DMS153 treated with DMSO at 0.1 percent for 48 hours (cell line): ENCODE results near the gene AMFR.

Source experiments
- DNase-seq: peaks from one replicate; lab custom pipeline; 2025; ENCODE audit not compliant: unreplicated experiment; lab: John Stamatoyannopoulos, UW

The AMFR gene

DNA sequence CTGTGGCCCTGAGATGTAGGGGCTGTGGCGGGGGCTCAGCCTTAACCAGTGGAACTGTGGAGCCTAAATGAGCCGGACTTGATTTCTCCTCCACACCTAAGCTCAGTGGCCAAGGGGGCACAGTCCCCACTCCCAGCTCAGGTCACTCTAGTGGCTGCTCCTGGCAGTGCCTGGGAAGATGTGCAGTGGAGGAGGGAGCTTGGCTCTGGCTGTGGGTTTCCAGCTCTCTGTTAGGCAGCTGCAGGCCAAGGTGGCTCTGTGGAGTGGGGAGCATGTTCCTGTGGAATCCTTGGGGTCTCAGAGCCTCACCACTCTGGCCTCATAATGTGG, 76.3 kb downstream of the AMFR start:
- DNase-seq = no peak

DNA sequence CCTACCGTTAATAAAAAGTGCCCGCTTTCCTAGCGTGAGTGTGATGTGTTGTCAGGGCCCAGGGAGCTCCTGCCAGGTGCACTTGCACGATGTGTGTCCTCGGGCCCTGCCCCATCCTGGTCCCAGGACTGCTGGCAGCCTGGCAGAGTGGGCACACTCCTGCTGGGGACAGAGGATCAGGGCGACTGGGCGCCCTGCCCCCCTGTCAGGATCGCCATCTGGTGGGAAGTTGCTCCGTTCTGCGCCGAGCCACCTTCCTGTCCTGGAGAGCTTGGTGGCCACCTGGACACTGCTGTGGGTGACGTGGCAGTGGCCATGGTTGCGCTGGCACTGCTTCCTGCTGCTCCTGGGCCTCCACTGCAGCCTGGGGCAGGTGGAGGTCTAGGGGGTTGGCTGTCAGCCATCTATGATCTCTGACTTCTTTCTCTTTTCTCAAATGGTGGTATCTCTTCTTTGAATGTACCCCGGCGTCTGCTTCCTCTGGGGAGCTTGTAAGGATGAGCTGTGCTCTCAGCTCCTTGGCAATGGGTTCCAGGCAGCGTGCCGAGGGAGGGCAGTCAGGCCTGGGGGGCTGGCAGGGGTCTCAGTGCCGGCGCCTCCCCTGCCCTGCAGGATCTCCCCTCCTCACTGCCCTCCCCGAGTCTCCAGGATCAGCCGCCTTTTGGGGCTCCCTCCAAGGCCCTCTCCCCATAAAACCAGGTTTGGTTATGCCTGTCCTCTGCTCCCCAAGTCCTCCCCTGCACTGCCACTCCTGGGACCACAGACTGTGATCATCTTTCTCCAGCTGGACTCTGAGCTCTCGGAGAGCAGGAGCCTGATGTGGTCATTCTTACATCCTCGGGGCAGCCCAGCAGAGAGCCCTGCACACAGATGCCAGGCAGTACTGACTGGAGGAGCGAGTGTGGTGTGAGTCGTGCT, 76.9 kb downstream of the AMFR start:
- no peak for DNase-seq

DNA sequence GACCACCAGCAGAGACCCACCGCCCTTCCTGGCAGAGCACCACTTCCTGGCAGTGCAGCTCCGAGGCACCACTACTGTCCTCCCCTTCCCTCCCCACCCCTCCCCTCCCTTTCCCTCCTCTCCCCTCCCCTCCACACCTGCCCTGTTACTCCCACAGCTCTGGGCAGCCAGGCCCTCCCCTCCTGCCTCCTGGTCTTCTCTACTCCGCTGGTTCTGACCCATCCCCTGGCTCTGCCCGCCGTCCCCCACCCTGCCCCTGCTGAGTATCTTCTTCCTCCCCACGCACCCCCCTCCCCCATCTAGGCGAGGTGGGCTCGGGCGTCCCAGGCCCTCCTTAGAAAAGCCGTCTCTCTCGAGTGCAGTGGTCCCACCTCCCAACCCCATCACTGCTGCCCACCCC, 77.7 kb downstream of the AMFR start:
- no peak for DNase-seq

DNA sequence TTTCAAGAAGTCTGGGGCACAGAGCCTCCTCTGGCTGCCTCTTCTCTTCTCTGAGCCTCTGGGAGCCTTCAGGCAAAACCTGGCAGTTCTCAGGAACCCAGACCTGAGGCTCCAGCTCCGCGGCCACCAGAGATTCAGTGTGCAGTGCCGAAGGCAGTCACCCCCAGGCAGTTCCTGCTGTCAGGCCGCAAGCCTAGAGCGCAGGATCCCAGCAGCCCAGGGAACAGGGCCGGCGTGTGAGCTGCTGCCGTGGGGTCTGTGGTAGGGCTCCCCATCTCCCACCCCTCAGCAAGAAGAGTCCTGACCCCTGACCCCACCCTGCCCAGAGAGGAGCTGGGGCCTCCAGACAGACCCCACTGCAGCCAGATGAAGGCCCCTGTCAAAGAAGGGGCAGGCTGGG, 78.2 kb downstream of the AMFR start:
- DNase-seq = no peak

DNA sequence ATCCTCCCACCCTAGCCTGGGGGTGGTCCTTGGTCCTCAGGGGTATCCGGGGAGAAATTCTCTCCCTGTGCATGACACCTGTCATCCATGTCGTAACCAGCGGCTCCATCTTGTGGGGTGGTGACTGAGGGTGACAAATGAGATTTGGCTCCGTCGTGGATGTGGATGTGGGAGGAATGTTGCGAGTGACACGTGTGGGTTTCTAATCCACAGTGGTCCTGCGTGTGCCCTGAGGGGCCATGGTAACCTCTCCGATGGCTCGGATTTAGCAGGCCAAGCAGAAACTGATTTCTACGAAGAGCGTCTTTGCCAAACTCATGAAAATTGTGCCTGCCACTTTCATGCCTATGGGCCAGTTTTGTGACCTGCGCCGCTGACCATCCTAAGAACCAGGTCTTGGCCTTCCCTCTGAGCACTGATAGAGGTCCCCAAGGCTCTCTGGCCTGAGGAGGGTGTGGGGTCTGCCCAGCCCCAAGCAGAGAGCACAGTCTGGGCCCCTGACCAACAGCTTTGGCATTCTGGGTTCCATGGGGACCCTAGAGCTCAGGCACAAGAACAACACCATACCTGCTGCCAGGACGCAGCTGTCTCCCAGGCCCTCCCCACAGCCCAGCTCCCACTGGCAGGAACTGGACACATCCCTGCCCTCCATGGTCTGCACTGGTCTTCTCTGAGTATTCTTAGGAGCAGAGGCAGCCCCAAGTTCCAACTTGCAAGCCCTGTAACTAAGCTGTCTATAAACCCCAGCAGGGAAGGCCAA, 79.0 kb downstream of the AMFR start:
- no peak for DNase-seq

DNA sequence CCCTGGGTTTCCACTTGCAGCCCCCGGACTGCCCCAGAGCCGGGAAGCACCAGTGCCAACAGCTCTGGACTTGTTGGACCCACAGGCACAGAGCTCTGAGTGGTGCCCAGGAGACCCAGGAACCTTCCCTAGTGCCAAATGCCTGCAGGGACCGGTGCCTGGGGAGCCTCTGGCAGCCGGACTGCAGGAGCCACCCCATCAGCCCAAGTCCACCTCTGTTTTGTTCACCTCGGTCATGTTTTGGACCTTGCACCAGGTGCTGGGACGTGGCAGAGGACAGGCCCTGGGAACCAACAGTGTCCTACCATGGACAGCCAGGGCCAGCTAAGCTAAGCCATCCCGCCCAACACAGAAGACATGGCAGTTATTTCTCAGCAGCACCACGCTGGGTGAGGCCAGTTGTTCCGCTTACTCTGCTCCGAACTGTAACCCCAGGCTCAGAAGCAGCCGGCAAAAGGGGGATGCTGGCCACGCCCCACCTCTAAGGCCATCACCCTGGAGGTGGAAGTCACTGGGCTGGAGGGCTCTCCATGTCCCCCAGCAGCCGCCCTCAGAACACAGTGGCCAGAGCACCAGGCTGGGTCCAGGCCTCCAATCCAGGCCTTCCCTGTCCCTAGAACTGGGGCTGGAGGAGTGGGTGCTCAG, 79.8 kb downstream of the AMFR start:
- DNase-seq = no peak

DNA sequence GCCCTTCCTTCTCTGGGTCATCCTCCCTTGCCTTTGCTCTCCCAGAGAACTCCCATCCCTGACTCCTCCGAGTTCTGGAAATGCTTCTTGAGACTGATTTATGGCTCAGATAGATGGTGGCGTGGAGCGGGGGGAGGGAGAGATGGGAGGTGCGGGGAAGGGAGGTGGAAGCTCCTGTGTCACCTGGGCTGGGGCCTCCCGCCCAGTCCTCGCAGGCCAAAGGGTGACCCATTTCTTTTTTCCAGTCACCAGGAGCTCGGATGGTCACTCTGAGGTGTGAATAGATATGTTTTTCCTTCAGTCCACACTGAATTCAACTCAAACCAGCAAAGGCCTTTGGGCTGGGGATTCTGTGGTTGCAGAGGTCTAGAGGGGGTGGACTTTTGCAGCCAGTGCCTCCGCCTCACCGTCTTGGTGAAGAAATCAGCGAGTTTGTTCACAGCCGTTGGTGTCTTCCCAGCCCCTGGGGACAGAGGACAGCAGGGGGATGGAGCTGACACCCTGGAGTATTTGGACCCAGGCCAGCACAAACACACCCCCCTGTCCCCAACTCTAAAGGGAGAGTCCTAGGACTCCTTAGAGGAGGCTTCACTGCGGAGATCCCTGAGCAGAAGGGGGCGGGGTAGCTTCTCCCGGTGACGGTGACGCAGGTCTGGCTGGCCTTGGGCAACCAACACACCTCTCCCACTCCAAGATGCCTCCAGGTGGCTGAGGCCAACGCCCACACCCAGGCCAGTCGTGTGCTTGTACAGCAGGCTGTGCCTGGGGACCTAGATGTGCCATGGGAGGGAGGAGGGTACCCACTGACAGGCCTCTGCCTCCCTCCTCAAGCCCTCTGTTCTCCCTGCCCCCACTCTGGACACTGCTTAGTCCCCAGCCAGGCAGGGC, 80.6 kb downstream of the AMFR start:
- no peak for DNase-seq

DNA sequence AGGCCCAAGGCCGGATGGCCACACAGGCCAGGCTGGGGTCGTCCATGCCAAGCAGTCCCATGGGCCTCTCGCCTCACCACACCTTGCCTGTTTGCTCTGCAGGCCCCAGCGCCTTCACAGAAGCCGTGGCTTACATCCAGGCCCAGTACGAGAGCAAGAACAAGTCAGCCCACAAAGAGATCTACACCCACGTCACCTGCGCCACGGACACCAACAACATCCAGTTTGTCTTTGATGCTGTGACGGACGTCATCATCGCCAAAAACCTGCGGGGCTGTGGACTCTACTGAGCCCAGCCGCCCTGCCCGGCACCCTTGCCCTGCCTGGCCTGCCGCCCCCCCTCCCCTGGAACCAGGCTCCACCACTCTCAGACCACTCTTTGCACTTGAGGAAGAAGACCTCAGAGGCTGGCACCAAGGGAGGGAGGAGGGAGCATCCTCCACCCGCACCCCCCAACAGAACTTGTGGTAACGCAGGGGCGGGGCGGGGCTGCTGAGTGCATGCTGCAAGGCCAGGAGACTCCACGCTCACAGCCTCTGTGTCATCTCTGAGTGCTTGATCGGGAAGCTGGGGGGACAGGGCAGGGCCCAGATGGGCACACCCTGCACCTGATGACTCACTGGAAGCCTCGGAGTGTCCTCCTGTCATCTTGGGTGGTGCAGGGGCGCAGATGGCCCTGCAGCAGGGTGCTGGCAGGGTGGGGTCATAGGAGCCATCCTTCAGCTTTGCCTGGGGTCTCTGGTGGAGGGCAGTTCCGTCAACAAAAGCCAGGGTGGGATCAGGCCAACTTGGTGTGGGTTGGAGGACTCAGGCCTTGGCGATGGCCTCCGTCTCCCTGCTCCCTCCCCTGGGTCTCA, 81.5 kb downstream of the AMFR start:
- DNase-seq = no peak

DNA sequence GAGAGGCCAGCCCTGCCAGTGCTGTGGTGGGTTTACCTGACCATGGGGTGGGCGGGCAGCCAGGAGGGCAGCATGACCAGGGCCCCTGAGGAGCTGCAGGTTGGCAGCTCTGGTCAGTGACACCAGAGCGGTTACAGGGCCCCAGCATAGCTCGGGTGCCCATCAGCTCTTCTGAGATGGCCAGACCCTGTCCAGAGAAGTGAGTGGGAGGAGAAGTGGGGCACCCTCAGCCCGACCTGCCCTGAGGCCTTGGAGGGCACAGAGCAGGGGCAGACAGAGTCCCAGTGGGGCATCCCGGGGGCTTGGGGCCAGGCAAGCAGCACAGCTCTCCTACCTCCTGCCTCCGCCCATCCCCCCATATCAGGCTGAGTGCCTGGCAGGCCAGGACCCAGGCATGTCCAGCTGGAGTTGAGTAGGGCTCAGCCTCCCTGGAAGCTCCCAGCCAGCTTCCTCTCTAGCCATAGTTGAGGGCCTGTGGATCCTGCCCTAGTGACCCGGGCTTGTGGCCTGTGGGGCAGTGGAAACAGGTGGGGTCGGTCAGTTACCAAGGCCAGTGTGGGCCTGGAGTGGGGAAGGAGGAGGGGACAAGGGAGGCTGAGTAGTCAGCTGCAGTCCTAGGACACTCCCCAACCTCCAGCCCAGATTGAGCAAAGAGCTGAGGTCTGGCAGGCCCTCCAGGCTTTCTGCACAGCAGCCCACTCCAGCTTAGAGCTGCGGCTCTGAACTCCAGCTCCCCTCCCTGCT, 83.5 kb downstream of the AMFR start:
- DNase-seq = no peak

DNA sequence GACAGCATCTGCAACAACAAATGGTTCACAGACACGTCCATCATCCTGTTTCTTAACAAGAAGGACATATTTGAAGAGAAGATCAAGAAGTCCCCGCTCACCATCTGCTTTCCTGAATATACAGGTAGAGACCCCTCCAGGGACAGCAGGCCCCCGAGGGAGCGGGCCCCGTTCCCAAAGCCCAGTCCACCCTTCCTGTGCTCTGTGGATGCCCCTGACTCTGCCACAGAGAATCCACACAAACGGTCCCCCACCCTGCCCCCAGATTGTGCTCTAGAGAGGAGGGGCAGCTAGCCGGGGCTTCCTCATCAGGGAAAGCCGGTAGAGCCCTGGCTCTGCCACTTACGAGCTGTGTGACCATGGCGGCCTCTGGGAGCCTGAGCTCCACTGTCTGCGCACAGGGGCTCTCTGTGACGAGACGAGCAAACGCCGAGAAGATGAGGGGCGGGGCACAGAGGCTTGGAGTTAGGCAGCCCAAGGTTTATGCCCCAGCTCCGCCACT, 84.4 kb downstream of the AMFR start:
- no peak for DNase-seq

DNA sequence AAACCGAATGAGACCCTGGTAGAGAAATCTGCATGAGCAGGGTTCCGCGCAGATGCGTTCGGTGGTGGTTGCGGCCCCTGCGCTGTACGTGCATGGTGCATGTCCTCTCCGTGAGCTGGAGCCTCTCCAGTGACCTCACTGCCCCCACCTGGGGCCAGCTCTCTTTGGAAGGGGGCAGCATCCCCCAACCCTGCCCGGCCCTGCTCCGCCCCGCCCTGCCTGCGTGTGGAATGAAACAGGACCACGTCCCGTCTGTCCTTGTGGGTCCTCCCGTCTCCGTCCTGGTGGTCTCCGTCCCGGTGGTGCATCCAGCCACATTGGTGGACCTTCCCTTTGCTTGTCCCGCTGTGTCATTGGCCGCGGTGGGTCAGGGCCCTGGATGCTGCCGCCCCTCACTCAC, 84.9 kb downstream of the AMFR start:
- no peak for DNase-seq

DNA sequence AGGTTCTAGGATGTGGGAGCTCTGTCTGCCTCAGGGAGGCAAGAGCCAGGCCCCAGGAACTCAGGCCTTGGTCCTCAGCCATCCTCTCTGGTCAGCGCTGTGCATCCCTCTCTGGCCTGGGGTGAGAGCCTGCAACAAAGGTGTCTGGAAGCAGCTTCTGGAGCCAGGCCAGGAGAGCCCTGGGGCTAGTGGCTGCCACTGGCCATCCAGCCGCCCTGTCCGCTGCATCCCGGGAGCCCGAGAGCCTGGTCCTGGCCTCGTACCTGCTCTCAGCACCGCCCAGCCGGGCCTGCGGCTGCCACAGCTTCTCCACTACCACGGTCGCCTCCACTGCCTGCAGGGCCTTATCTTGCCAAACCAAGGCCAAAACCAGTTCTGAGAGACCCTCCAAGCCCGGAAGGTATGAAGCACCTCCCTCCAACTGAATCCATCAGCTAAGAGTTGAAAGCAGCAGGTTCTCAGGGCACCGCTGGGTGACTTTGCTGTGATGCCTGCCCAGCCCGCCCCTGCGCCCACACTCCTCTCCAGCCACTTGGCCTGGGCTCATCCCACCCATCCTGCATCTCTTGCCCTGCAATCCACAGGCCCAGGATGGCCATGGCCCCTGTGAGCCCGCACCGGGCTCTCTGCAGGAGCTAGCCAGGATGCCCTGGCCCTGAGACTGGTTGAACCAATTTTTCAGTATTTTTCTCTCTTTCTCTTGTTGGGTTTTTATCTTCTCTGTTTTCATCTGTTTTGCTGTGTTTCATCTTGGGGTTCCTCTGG, 85.7 kb downstream of the AMFR start:
- no peak for DNase-seq

DNA sequence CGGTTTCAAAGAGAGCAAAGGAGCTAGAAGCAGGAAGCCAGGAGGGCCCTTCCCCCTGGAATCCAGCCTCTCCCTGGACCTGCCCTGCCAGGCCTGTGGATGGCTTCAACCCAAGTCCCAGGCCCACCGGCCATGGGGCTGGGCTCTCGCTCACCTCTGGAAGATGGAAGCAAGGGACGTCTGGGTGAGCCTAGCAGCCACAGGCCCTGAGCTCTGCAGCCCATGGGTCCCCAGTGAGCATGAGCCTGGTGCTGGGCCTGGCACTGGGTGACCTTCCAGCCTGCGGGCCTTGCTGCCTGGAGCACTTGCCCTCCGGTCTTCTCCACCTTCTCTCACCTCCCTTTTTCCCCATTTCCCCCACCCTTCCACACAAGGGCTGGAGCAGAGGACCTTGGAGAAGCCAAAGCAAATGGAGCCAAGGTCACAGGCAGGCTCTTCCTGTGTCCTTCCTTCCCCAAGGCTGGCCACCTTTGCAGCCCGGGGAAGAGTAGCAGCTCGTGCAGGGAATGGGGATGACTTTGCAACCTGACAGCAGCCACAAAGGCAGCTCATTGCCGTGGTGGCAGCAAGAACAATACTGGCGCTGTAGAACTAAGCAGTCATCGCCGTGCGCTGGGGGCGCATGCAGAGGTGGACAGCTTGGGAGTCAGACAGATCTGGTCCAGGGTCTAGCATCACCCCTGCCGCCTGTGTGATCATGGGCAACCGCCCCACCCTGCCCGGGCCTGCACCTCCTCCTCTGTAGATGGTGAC, 86.6 kb downstream of the AMFR start:
- no peak for DNase-seq

DNA sequence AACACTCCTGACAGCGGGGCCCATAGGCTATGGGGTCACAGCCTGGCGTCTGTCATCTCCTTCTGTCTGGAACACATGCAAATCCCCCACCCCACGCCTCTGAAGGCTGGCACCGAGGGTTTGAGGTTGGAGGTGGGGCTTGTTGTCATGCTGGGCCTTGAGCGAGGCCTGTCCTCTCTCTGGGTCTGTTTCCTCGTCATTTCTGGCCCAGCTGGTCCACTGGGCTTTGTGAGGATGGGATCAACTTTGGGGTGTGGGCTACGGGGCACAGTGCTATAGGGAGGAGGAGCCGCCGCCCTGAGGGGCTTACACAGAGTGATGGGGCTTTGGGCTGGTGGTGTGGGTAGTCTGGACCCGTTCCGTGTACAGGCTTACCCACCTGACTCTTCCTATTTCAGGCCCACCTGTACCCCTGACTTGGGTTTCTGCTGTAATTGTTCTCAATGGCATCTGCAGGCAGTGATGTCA, 87.5 kb downstream of the AMFR start:
- no peak for DNase-seq

DNA sequence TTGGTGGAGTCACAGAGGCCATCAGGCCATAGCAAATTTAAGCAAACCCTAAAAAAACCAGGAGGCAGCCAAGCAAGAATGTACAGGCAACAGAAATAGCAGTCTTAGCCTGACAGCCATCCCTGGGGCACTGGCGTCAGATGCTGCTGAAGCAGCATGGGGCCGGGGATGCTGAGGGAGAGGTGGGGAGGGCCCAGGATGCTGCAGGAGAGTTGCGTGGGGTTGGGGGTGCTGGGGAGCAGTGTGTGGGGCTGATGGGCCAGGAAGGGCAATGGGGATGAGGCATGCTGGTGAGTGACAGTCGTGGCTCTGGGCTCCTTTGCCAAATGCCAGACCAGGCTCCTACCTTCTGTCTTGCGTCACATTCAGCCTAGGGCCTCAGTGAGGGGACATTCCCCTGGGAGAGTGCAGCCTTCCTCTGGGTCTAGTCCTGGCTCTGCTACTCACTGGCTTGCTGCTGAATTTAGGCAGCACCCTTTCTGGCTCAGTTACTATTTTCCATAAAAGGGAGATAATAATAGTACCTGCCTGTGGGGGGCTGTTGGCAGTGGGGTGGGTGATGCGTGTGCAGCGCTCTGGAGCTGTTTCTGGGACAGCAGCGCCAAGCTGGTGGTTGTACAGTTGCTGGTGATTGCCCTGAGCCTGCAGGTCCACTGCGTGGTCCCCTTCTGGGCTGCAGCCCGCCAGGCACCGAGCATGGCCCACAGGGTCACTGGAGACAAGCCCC, 88.1 kb downstream of the AMFR start:
- DNase-seq = no peak

DNA sequence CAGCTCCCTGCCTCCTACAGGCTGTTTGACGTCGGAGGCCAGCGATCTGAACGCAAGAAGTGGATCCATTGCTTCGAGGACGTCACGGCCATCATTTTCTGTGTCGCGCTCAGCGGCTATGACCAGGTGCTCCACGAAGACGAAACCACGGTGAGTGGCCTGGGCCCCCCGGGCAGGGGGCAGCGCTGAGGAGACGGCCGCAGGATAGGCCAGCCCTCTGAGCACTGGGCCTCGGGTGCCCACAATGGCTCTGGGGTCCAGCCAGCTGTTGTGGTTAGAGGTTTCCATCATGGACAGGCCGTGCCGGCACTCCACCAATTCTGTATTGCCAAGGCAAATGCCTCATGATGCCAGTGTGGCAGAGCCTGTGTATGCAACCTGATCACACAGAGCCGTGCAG, 88.6 kb downstream of the AMFR start:
- no peak for DNase-seq
